ENCODE measurements around the gene DRC1. TPM values are rescaled to one million over a fixed set of nuclear protein-coding genes. Genes with fewer than 3 reads are reported as not detected.

Gene DRC1
- total RNA-seq, 4 donors from 2014 or later = not detected

DNA sequence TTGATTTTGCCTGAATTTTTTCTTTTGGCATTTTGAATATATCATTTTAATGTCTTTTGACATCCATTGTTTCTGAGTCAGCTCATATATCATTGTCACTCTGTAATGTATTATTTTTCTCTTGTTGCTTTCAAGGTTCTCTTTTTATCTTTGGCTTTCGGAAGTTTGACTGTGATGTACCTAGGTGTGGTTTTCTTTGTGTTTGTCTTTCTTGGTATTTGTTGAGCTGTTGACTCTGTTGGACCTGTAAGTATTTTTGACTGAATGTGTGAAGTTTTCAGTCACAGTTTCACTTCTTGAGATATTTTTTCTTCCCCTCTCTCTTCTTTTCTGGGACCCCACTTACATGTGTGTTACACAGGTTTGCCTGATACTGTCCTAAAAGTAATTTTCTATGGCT is 24.9 kb upstream of the DRC1 start:
- 100% methylated on average over 1 of the region's 1 CpG for WGBS, 2 donors
- no peak overlapping the region for H3K4me3 ChIP-seq (ENCODE audit: low read depth, poor library complexity, severe bottlenecking)
- intact Hi-C loops (cut with DNase I; ENCODE audit: low total_unique reads) = no loop called here
- no peak for TF ChIP-seq POLR2A (IDR thresholded peaks at IDR 0.05)
- TF ChIP-seq, protein P1, sequence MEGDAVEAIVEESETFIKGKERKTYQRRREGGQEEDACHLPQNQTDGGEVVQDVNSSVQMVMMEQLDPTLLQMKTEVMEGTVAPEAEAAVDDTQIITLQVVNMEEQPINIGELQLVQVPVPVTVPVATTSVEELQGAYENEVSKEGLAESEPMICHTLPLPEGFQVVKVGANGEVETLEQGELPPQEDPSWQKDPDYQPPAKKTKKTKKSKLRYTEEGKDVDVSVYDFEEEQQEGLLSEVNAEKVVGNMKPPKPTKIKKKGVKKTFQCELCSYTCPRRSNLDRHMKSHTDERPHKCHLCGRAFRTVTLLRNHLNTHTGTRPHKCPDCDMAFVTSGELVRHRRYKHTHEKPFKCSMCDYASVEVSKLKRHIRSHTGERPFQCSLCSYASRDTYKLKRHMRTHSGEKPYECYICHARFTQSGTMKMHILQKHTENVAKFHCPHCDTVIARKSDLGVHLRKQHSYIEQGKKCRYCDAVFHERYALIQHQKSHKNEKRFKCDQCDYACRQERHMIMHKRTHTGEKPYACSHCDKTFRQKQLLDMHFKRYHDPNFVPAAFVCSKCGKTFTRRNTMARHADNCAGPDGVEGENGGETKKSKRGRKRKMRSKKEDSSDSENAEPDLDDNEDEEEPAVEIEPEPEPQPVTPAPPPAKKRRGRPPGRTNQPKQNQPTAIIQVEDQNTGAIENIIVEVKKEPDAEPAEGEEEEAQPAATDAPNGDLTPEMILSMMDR (IDR thresholded peaks at IDR 0.05) = no peak
- no peak for DNase-seq (ENCODE audit: low spot score in 2 of 2)

DNA sequence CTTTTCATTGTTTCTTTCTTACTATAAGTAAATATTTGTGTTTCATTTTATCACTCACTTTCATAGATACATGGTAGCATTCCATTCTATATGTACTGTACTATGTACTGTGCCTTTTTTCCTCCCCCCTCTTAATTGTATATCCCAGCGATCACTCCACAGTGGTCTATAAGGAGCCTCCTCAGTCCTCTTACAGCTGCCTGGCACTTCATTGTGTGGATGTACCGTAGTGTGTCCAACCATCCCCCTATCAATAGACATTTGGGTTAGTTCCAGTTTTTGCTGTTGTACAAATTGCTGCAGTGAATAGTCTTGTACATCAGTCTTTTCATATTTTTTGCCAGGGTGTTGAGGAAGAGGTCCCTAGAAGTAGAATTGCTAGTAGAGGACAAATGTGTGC is 21.4 kb upstream of the DRC1 start:
- TF ChIP-seq POLR2A (IDR thresholded peaks at IDR 0.05) = no peak
- TF ChIP-seq, protein P1 (IDR thresholded peaks at IDR 0.05) = no peak
- 80 to 89% methylated on average over 2 of the region's 2 CpGs for WGBS, 2 donors
- H3K4me3 ChIP-seq (ENCODE audit: low read depth, poor library complexity, severe bottlenecking) = no peak overlapping the region
- intact Hi-C loops (cut with DNase I; ENCODE audit: low total_unique reads) = no loop called here
- no peak for DNase-seq (ENCODE audit: low spot score in 2 of 2)

DNA sequence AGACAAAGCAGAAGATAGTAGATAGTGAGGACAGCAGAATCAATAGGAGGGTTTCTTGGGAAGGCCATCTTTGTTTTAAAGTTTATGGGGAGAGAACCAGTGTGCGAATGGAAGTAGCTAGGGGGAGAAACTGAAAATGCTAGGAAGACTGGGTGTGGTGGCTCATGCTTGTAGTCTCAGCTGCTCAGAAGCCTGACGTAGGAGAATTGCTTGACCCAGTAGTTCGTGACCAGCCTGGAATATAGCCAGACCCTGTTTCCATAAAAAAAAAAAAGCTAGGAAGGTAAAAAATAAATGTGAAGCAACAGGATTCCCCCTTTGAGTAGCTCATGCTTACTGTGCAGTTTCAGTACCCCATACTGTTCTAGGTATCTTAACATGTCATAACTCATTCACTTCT is 19.2 kb upstream of the DRC1 start:
- no peak for DNase-seq (ENCODE audit: low spot score in 2 of 2)
- H3K4me3 ChIP-seq (ENCODE audit: low read depth, poor library complexity, severe bottlenecking) = no peak overlapping the region
- intact Hi-C loops (cut with DNase I; ENCODE audit: low total_unique reads) = no loop called here
- TF ChIP-seq POLR2A (IDR thresholded peaks at IDR 0.05) = no peak
- WGBS, 2 donors = 81 to 86% methylated on average over 3 of the region's 3 CpGs

DNA sequence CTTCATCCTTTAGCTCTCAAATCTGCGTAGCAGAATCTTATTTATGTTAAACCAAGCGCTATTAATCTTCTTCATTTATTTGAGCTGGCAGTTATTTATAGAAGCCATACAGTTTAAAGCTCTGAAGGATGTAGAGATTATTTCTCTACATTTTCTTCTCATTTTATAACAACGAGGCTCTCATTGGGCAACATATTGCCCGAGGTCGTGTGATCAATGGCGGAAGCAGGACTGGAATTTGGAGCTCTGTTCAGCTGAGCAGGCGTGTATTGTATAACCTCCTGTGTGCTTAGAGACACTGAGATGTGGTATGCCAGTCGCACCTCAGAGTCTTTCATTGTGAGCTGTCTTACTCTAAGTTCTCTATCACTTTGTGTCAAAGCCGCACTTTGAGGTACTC is 17.5 kb upstream of the DRC1 start:
- WGBS, 2 donors = 86 to 88% methylated on average over 9 of the region's 9 CpGs
- no peak overlapping the region for H3K4me3 ChIP-seq (ENCODE audit: low read depth, poor library complexity, severe bottlenecking)
- no peak for DNase-seq (ENCODE audit: low spot score in 2 of 2)
- intact Hi-C loops (cut with DNase I; ENCODE audit: low total_unique reads) = no loop called here
- TF ChIP-seq, protein P1 (IDR thresholded peaks at IDR 0.05) = no peak
- TF ChIP-seq POLR2A (IDR thresholded peaks at IDR 0.05) = no peak

DNA sequence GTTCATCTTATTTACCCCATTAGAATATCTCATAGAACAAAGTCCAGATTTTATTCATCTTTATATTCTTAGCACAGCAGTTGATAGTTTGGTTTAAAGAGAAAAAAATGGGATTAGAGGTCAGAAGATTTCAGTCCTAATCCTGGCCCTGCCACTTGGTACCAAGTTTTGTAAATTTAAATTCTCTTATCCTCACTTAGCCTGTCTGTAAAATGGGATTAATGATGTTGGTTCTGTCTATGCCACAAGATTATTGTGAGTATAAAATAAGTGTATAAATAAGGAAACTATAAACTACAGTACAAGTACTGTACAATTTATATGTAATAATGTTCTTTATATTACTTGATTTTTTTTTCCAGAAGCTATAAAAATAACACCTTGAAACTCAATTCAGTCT is 17.1 kb upstream of the DRC1 start:
- no peak overlapping the region for H3K4me3 ChIP-seq (ENCODE audit: low read depth, poor library complexity, severe bottlenecking)
- DNase-seq (ENCODE audit: low spot score in 2 of 2) = no peak
- TF ChIP-seq, protein P1 (IDR thresholded peaks at IDR 0.05) = no peak
- TF ChIP-seq POLR2A (IDR thresholded peaks at IDR 0.05) = no peak
- intact Hi-C loops (cut with DNase I; ENCODE audit: low total_unique reads) = no loop called here

DNA sequence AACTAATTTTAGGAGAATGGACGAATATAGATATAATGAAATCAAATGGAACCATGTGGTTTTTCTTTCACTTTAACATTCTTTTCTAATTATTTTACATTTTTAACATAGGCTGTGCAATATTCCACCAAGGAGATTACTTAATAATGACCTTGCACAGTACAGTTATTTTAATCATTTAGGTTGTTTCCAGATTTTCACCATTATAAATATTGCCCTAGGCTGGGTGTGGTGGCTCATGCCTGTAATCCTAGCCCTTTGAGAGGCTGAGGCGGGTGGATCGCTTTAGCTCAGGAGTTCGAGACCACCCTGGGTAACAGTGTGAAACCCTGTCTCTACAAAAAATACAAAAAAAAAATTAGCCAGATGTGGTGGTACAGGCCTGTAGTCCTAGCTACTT is 14.5 kb upstream of the DRC1 start:
- 93 to 95% methylated on average over 4 of the region's 4 CpGs for WGBS, 2 donors
- TF ChIP-seq, protein P1 (IDR thresholded peaks at IDR 0.05) = no peak
- TF ChIP-seq POLR2A (IDR thresholded peaks at IDR 0.05) = no peak
- H3K4me3 ChIP-seq (ENCODE audit: low read depth, poor library complexity, severe bottlenecking) = no peak overlapping the region
- intact Hi-C loops (cut with DNase I; ENCODE audit: low total_unique reads) = no loop called here
- no peak for DNase-seq (ENCODE audit: low spot score in 2 of 2)

Data from lower leg skin (tissue), 4 donors.